ENCODE measurements around the gene OR1L6. TPM values are rescaled to one million over a fixed set of nuclear protein-coding genes. Genes with fewer than 3 reads are reported as not detected.

The OR1L6 gene
- total RNA-seq, result not detected in 2 replicates

GRCh38 chr9:122742003-122742402, at the start of gene OR1L6:
Gene OR1L6, plus strand, starts transcription at chr9:122742303. Its CDS starts 7,545 bp downstream, at chr9:122749848.
- TF ChIP-seq CTCF (IDR thresholded peaks at IDR 0.05; ENCODE audit: insufficient read depth, low read length, poor library complexity, severe bottlenecking), result no peak
- no peak for DNase-seq (ENCODE audit: low read depth)
- Histone ChIP-seq H3K36me3 (ENCODE audit: control insufficient read depth, insufficient read depth, low read length) (no peaks in the 10 kb centered on the region), H3K27me3 (ENCODE audit: control insufficient read depth, insufficient read depth, low read length) (no peaks in the 10 kb centered on the region), H3K4me3 (ENCODE audit: low read depth, low read length) (no peak within 1 kb of the TSS)

GRCh38 chr9:122695696-122696095, 46.4 kb upstream of the OR1L6 start:
- TF ChIP-seq CTCF (IDR thresholded peaks at IDR 0.05; ENCODE audit: insufficient read depth, low read length, poor library complexity, severe bottlenecking), result no peak
- Histone ChIP-seq H3K4me3 (ENCODE audit: low read depth, low read length) (no peak overlapping the region), H3K36me3 (ENCODE audit: control insufficient read depth, insufficient read depth, low read length) (no peaks in the 10 kb centered on the region), H3K27me3 (ENCODE audit: control insufficient read depth, insufficient read depth, low read length) (no peaks in the 10 kb centered on the region)
- DNase-seq (ENCODE audit: low read depth), result no peak

- DNase-seq (ENCODE audit: low read depth), result no peak
- no peak for TF ChIP-seq CTCF (IDR thresholded peaks at IDR 0.05; ENCODE audit: insufficient read depth, low read length, poor library complexity, severe bottlenecking)
- no peaks in the 10 kb centered on the region for H3K36me3 ChIP-seq (ENCODE audit: control insufficient read depth, insufficient read depth, low read length)
- no peaks in the 10 kb centered on the region for H3K27me3 ChIP-seq (ENCODE audit: control insufficient read depth, insufficient read depth, low read length)
- no peak overlapping the region for H3K4me3 ChIP-seq (ENCODE audit: low read depth, low read length)
Observed at GRCh38 chr9:122718038-122718437, 24.1 kb upstream of the OR1L6 start.

- no peaks in the 10 kb centered on the region for H3K27me3 ChIP-seq (ENCODE audit: control insufficient read depth, insufficient read depth, low read length)
- no peaks in the 10 kb centered on the region for H3K36me3 ChIP-seq (ENCODE audit: control insufficient read depth, insufficient read depth, low read length)
- DNase-seq (ENCODE audit: low read depth), result no peak
- no peak overlapping the region for H3K4me3 ChIP-seq (ENCODE audit: low read depth, low read length)
- TF ChIP-seq CTCF (IDR thresholded peaks at IDR 0.05; ENCODE audit: insufficient read depth, low read length, poor library complexity, severe bottlenecking), result no peak
Observed at GRCh38 chr9:122719218-122719617, 22.9 kb upstream of the OR1L6 start.

- Histone ChIP-seq H3K4me3 (ENCODE audit: low read depth, low read length) (no peak within 1 kb of the TSS), H3K27me3 (ENCODE audit: control insufficient read depth, insufficient read depth, low read length) (no peaks in the 10 kb centered on the region), H3K36me3 (ENCODE audit: control insufficient read depth, insufficient read depth, low read length) (no peaks in the 10 kb centered on the region)
- TF ChIP-seq CTCF (IDR thresholded peaks at IDR 0.05; ENCODE audit: insufficient read depth, low read length, poor library complexity, severe bottlenecking), result no peak
- no peak for DNase-seq (ENCODE audit: low read depth)
Observed at GRCh38 chr9:122723690-122724089, 18.4 kb upstream of the OR1L6 start, which contains the start of gene OR1L4. Gene OR1L4, plus strand, starts transcription at chr9:122723990. Its CDS starts 0 bp downstream, at chr9:122723990.

- DNase-seq (ENCODE audit: low read depth), result no peak
- H3K27me3 ChIP-seq (ENCODE audit: control insufficient read depth, insufficient read depth, low read length), result no peaks in the 10 kb centered on the region
- H3K36me3 ChIP-seq (ENCODE audit: control insufficient read depth, insufficient read depth, low read length), result no peaks in the 10 kb centered on the region
- TF ChIP-seq CTCF (IDR thresholded peaks at IDR 0.05; ENCODE audit: insufficient read depth, low read length, poor library complexity, severe bottlenecking), result no peak
- no peak overlapping the region for H3K4me3 ChIP-seq (ENCODE audit: low read depth, low read length)
Observed at GRCh38 chr9:122754825-122755224, 12.7 kb downstream of the OR1L6 start.
